HEK293T (cell line): ENCODE results near the gene DIPK2A.

ENCODE experiments used
- ARNT ChIP-seq: fragments of 450-650 bp; IDR thresholded peaks from 2 replicates; pipeline ENCODE4 v1.6.1; 2017; ENCODE audit warnings: mild to moderate bottlenecking
- BHLHE40 ChIP-seq: fragments of 450-650 bp; IDR thresholded peaks from 2 replicates; pipeline ENCODE4 v1.6.1; 2016; ENCODE audit warnings: mild to moderate bottlenecking, moderate library complexity, borderline replicate concordance
- CTBP1 ChIP-seq: fragments of 450-650 bp; IDR thresholded peaks from 2 replicates; pipeline ENCODE4 v1.6.1; 2016; ENCODE audit warnings: borderline replicate concordance
- FOXK2 ChIP-seq: fragments of 450-650 bp; IDR thresholded peaks from 2 replicates; pipeline ENCODE4 v1.6.1; 2016; ENCODE audit warnings: mild to moderate bottlenecking
- FOXM1 ChIP-seq: fragments of 450-650 bp; IDR thresholded peaks from 2 replicates; pipeline ENCODE4 v1.6.1; 2017; ENCODE audit warnings: mild to moderate bottlenecking, borderline replicate concordance
- NFRKB ChIP-seq: fragments of 450-650 bp; IDR thresholded peaks from 2 replicates; pipeline ENCODE4 v1.6.1; 2016; ENCODE audit warnings: mild to moderate bottlenecking, moderate library complexity
- PKNOX1 ChIP-seq: fragments of 450-650 bp; IDR thresholded peaks from 2 replicates; pipeline ENCODE4 v1.6.1; 2016
- SP1 ChIP-seq: fragments of 450-650 bp; IDR thresholded peaks from 2 replicates; pipeline ENCODE4 v1.6.1; 2017
- SUZ12 ChIP-seq: fragments of 450-650 bp; IDR thresholded peaks from 2 replicates; pipeline ENCODE4 v1.6.1; 2016; ENCODE audit warnings: mild to moderate bottlenecking
- TARDBP ChIP-seq: fragments of 450-650 bp; IDR thresholded peaks from 2 replicates; pipeline ENCODE4 v1.6.1; 2016
- ZNF384 ChIP-seq: fragments of 450-650 bp; IDR thresholded peaks from 2 replicates; pipeline ENCODE4 v1.6.1; 2016

GRCh38 chr3:143979813-143980212, 8.2 kb downstream of the DIPK2A start:
- TF ChIP-seq FOXM1 = no peak
- no peak for TF ChIP-seq ARNT
- TF ChIP-seq SP1 = no peak
- TF ChIP-seq NFRKB = no peak
- TF ChIP-seq SUZ12 = no peak
- no peak for TF ChIP-seq PKNOX1
- TF ChIP-seq TARDBP = no peak
- TF ChIP-seq FOXK2 = no peak
- TF ChIP-seq CTBP1 = no peak
- TF ChIP-seq BHLHE40 = no peak
- no peak for TF ChIP-seq ZNF384
